GM12878 (cell line): ENCODE results near the gene SKIL.

Source experiments
- CBFB ChIP-seq: IDR thresholded peaks from 2 replicates; pipeline ENCODE4 v1.6.1; 2016; ENCODE audit warnings: antibody characterized with exemption, low read depth
- CEBPB ChIP-seq, 2 experiments: fragments of 150-350 bp in 1 of 2; IDR thresholded peaks; 2 replicates each; pipeline ENCODE4 v1.6.1; 2012 to 2014; ENCODE audit warnings: low read depth in 2 of 2, low read length in 2 of 2, borderline replicate concordance in 1 of 2, inconsistent platforms in 1 of 2
- CTCF ChIP-seq, 3 experiments: IDR thresholded peaks in 2 of 3; conservative IDR thresholded peaks in 1 of 3; 2 replicates each; pipeline ENCODE4 v1.5.1; 2011; ENCODE audit warnings: low read depth in 3 of 3, low read length in 3 of 3, mild to moderate bottlenecking in 3 of 3, control low read depth in 2 of 3, moderate library complexity in 2 of 3, inconsistent platforms in 1 of 3, mixed read lengths in 1 of 3; ENCODE audit not compliant: control insufficient read depth in 2 of 3, insufficient read depth in 1 of 3; ENCODE audit errors: extremely low read depth in 1 of 3
- GABPA ChIP-seq: IDR thresholded peaks from 2 replicates; pipeline ENCODE4 v1.6.1; 2014; ENCODE audit warnings: antibody characterized with exemption, low read depth, mild to moderate bottlenecking, inconsistent platforms
- MAX ChIP-seq: IDR thresholded peaks from 2 replicates; pipeline ENCODE4 v1.6.1; 2012; ENCODE audit warnings: low read depth, low read length, improper control_type of control experiment
- POLR2AphosphoS5 ChIP-seq: IDR thresholded peaks from 2 replicates; pipeline ENCODE4 v1.6.1; 2011; ENCODE audit warnings: mild to moderate bottlenecking, low read length, inconsistent platforms
- SIN3A ChIP-seq: IDR thresholded peaks from 2 replicates; pipeline ENCODE4 v1.6.1; 2012; ENCODE audit warnings: low read depth, low read length, improper control_type of control experiment

DNA sequence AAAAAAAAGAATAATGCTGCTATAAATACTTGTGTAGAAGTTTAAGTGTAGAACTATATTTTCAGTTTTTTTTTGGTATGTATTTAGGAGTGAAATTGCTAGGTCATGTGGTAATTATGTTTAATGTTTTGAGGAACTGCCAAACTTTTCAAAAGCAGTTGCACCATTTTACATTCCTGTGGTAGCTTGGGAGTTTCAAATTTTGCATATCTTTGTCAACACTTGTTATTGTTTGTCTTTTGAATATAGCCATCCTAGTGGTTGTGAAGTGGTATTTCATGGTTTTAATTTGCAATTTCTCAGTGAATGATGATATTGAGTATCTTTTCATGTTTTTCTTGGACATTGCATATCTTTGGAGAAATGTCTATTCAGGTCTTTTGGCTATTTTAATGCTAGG is 30.4 kb downstream of the SKIL start:
- TF ChIP-seq POLR2AphosphoS5 = no peak
- 0 out of 6 replicates have a peak, but pooled peaks of 1 of the 3 experiments have one; percentile 6 for TF ChIP-seq CTCF (IDR thresholded peaks at IDR 0.05 in 2 of 3, conservative IDR thresholded peaks at IDR 0.05 in 1 of 3; ENCODE audit: control insufficient read depth in 2 of 3, extremely low read depth in 1 of 3, insufficient read depth in 1 of 3, low read depth in 3 of 3, low read length in 3 of 3)
- TF ChIP-seq CEBPB (IDR thresholded peaks at IDR 0.05; ENCODE audit: borderline replicate concordance in 1 of 2, low read depth in 2 of 2, low read length in 2 of 2) = no peak
- TF ChIP-seq CBFB = no peak
- TF ChIP-seq SIN3A = no peak
- TF ChIP-seq MAX = no peak
- TF ChIP-seq GABPA = no peak
